Mesendoderm (in vitro differentiated cells): ENCODE results near the gene PDE6A.

ENCODE experiments used
- DNase-seq: peaks from one replicate; pipeline ENCODE4 v3.0.0; 2013
- H2AK5ac ChIP-seq: 2 replicates; pipeline ENCODE4 v1.6.1; 2013; ENCODE audit warnings: low read length, inconsistent platforms
- H2BK120ac ChIP-seq: 2 replicates; pipeline ENCODE4 v1.6.1; 2013; ENCODE audit warnings: low read depth, mild to moderate bottlenecking, low read length, moderate library complexity, mixed read lengths
- H2BK15ac ChIP-seq: replicated peaks from 2 replicates; pipeline ENCODE4 v1.6.1; 2013; ENCODE audit warnings: low read depth, mild to moderate bottlenecking, moderate library complexity
- H2BK5ac ChIP-seq: 2 replicates; pipeline ENCODE4 v1.6.1; 2013; ENCODE audit warnings: low read length, inconsistent platforms
- H3K18ac ChIP-seq: 2 replicates; pipeline ENCODE4 v1.6.1; 2013; ENCODE audit warnings: mild to moderate bottlenecking, low read length, mixed read lengths
- H3K23ac ChIP-seq: one replicate; pipeline ENCODE4 v1.6.1; 2013; ENCODE audit warnings: low read length
- H3K27ac ChIP-seq: 2 replicates; pipeline ENCODE4 v1.5.1; 2013; ENCODE audit warnings: low read depth, mild to moderate bottlenecking, inconsistent platforms, low read length, moderate library complexity
- H3K27me3 ChIP-seq: 2 replicates; pipeline ENCODE4 v1.6.1; 2013; ENCODE audit warnings: low read length, control low read depth, mild to moderate bottlenecking, inconsistent platforms; ENCODE audit not compliant: insufficient read depth, poor library complexity
- H3K36me3 ChIP-seq: 2 replicates; pipeline ENCODE4 v1.6.1; 2013; ENCODE audit warnings: low read length, inconsistent platforms; ENCODE audit not compliant: control insufficient read depth, insufficient read depth
- H3K4ac ChIP-seq: one replicate; pipeline ENCODE4 v1.6.1; 2013; ENCODE audit warnings: low read depth, mild to moderate bottlenecking, low read length, moderate library complexity
- H3K4me1 ChIP-seq: 2 replicates; pipeline ENCODE4 v1.6.1; 2013; ENCODE audit warnings: low read depth, low read length, inconsistent platforms; ENCODE audit not compliant: control insufficient read depth
- H3K4me2 ChIP-seq: 2 replicates; pipeline ENCODE4 v1.6.1; 2013; ENCODE audit warnings: low read length
- H3K4me3 ChIP-seq: 2 replicates; pipeline ENCODE4 v1.5.1; 2013; ENCODE audit warnings: mild to moderate bottlenecking, low read length
- H3K56ac ChIP-seq: one replicate; pipeline ENCODE4 v1.6.1; 2013; ENCODE audit warnings: low read length
- H3K79me1 ChIP-seq: 2 replicates; pipeline ENCODE4 v1.6.1; 2013; ENCODE audit warnings: low read length, inconsistent platforms
- H3K79me2 ChIP-seq: 2 replicates; pipeline ENCODE4 v1.6.1; 2013; ENCODE audit warnings: mild to moderate bottlenecking, low read length; ENCODE audit not compliant: control insufficient read depth, insufficient read depth
- H3K9ac ChIP-seq: 2 replicates; pipeline ENCODE4 v1.6.1; 2013; ENCODE audit warnings: low read length, inconsistent platforms
- H4K5ac ChIP-seq: one replicate; pipeline ENCODE4 v1.6.1; 2013; ENCODE audit warnings: low read length
- H4K8ac ChIP-seq: one replicate; pipeline ENCODE4 v1.6.1; 2013; ENCODE audit warnings: low read depth, mild to moderate bottlenecking, control low read depth, low read length, moderate library complexity
- WGBS: extraction: QIAGEN DNeasy Blood & Tissue Kit; methylation state at CpG from one replicate; pipeline ENCODE4 v1.1.7; 2013; ENCODE audit warnings: low lambda C conversion rate, missing lambda C conversion rate; ENCODE audit not compliant: insufficient coverage; ENCODE audit errors: extremely low coverage; 5-methylcytosine and 5-hydroxymethylcytosine counted together

Gene PDE6A

GRCh38 chr5:149818116-149818515 is 126.5 kb downstream of the PDE6A start:
- Histone ChIP-seq H3K23ac (no peak overlapping the region), H2BK15ac (no peak overlapping the region), H3K4me2 (no peak overlapping the region), H3K79me1 (no peaks in the 10 kb centered on the region), H4K8ac (no peak overlapping the region), H3K27ac (no peak overlapping the region), H2BK5ac (no peak overlapping the region), H2BK120ac (no peak overlapping the region), H2AK5ac (no peak overlapping the region), H3K36me3 (no peaks in the 10 kb centered on the region), H3K27me3 (no peaks in the 10 kb centered on the region), H4K5ac (no peak overlapping the region), H3K79me2 (no peaks in the 10 kb centered on the region), H3K4me3 (no peak overlapping the region), H3K18ac (no peak overlapping the region), H3K4me1 (no peaks in the 10 kb centered on the region), H3K9ac (no peak overlapping the region), H3K56ac (no peak overlapping the region), H3K4ac (no peak overlapping the region)
- DNase-seq: no peak
- no CpG with 5 or more reads among the region's 4 CpGs for WGBS

- Histone ChIP-seq H3K9ac (no peak overlapping the region), H3K4ac (no peak overlapping the region), H3K27ac (no peak overlapping the region), H2BK5ac (no peak overlapping the region), H2BK15ac (no peak overlapping the region), H4K5ac (no peak overlapping the region), H3K27me3 (no peaks in the 10 kb centered on the region), H2AK5ac (no peak overlapping the region), H3K23ac (no peak overlapping the region), H2BK120ac (no peak overlapping the region), H3K36me3 (no peaks in the 10 kb centered on the region), H3K56ac (no peak overlapping the region), H3K4me1 (no peaks in the 10 kb centered on the region), H3K18ac (no peak overlapping the region), H3K4me3 (no peak overlapping the region), H4K8ac (no peak overlapping the region), H3K79me2 (no peaks in the 10 kb centered on the region), H3K79me1 (no peaks in the 10 kb centered on the region), H3K4me2 (no peak overlapping the region)
- no CpG with 5 or more reads among the region's 4 CpGs for WGBS
- no peak for DNase-seq
Measured at GRCh38 chr5:149817539-149818060, 127.0 kb downstream of the PDE6A start.

GRCh38 chr5:149816661-149817060 is 127.9 kb downstream of the PDE6A start:
- Histone ChIP-seq H3K27ac (no peak overlapping the region), H2BK120ac (no peak overlapping the region), H3K36me3 (no peaks in the 10 kb centered on the region), H2BK5ac (no peak overlapping the region), H4K8ac (no peak overlapping the region), H3K18ac (no peak overlapping the region), H3K4ac (no peak overlapping the region), H3K56ac (no peak overlapping the region), H2BK15ac (no peak overlapping the region), H3K4me3 (no peak overlapping the region), H3K79me1 (no peaks in the 10 kb centered on the region), H3K4me1 (no peaks in the 10 kb centered on the region), H3K27me3 (no peaks in the 10 kb centered on the region), H3K23ac (no peak overlapping the region), H4K5ac (no peak overlapping the region), H3K9ac (no peak overlapping the region), H2AK5ac (no peak overlapping the region), H3K4me2 (no peak overlapping the region), H3K79me2 (no peaks in the 10 kb centered on the region)
- WGBS: no CpG with 5 or more reads among the region's 2 CpGs
- DNase-seq: no peak

GRCh38 chr5:149811453-149811852 is 133.1 kb downstream of the PDE6A start:
- H3K36me3 ChIP-seq: no peaks in the 10 kb centered on the region
- H3K27me3 ChIP-seq: no peaks in the 10 kb centered on the region
- no peak overlapping the region for H2BK15ac ChIP-seq
- H3K4me3 ChIP-seq: no peak overlapping the region
- no peak overlapping the region for H3K56ac ChIP-seq
- no peak overlapping the region for H3K4me2 ChIP-seq
- no peak overlapping the region for H4K5ac ChIP-seq
- H3K23ac ChIP-seq: no peak overlapping the region
- H2AK5ac ChIP-seq: no peak overlapping the region
- no peak overlapping the region for H2BK5ac ChIP-seq
- no peaks in the 10 kb centered on the region for H3K79me2 ChIP-seq
- H3K27ac ChIP-seq: no peak overlapping the region
- H3K79me1 ChIP-seq: no peaks in the 10 kb centered on the region
- no peak overlapping the region for H3K18ac ChIP-seq
- peaks cover 3% of the 10 kb centered on the region for H3K4me1 ChIP-seq
- no peak overlapping the region for H3K4ac ChIP-seq
- DNase-seq: no peak
- no peak overlapping the region for H2BK120ac ChIP-seq
- no peak overlapping the region for H4K8ac ChIP-seq
- WGBS: no CpG with 5 or more reads among the region's 3 CpGs
- H3K9ac ChIP-seq: no peak overlapping the region

- no peak for DNase-seq
- Histone ChIP-seq H3K79me1 (no peaks in the 10 kb centered on the region), H2BK5ac (no peak overlapping the region), H4K5ac (no peak overlapping the region), H3K4me1 (peaks cover 3% of the 10 kb centered on the region), H3K36me3 (no peaks in the 10 kb centered on the region), H3K4ac (no peak overlapping the region), H3K27me3 (no peaks in the 10 kb centered on the region), H3K56ac (no peak overlapping the region), H3K9ac (no peak overlapping the region), H2AK5ac (no peak overlapping the region), H3K27ac (no peak overlapping the region), H3K4me3 (no peak overlapping the region), H3K79me2 (no peaks in the 10 kb centered on the region), H4K8ac (no peak overlapping the region), H2BK15ac (no peak overlapping the region), H3K23ac (no peak overlapping the region), H3K18ac (no peak overlapping the region), H2BK120ac (no peak overlapping the region), H3K4me2 (no peak overlapping the region)
- no CpG with 5 or more reads among the region's 6 CpGs for WGBS
Measured at GRCh38 chr5:149810856-149811255, 133.7 kb downstream of the PDE6A start.

GRCh38 chr5:149809931-149810691 is 134.5 kb downstream of the PDE6A start:
- Histone ChIP-seq H3K27ac (no peak overlapping the region), H2BK15ac (no peak overlapping the region), H4K5ac (no peak overlapping the region), H4K8ac (no peak overlapping the region), H3K4me2 (no peak overlapping the region), H3K18ac (no peak overlapping the region), H3K79me1 (no peaks in the 10 kb centered on the region), H2AK5ac (no peak overlapping the region), H3K27me3 (no peaks in the 10 kb centered on the region), H2BK120ac (no peak overlapping the region), H3K4me3 (no peak overlapping the region), H3K36me3 (no peaks in the 10 kb centered on the region), H3K23ac (no peak overlapping the region), H3K56ac (no peak overlapping the region), H2BK5ac (no peak overlapping the region), H3K4ac (no peak overlapping the region), H3K9ac (no peak overlapping the region), H3K79me2 (no peaks in the 10 kb centered on the region), H3K4me1 (peaks cover 3% of the 10 kb centered on the region)
- DNase-seq: peak; percentile 55
- WGBS: no CpG with 5 or more reads among the region's 8 CpGs
